Activated T-helper 17 cell treated with anti-CD3 and anti-CD28 coated beads, Interleukin-2, amount 50 U/mL, for 72 hours (primary cell): ENCODE measurements around the gene AP3B1. TPM values are rescaled to one million over a fixed set of nuclear protein-coding genes. Genes with fewer than 3 reads are reported as not detected.
"Not testable (repeated sequence)": the region's sequence is repeated elsewhere in the genome, so short reads cannot be mapped to it uniquely, and the experiment has no call there.

Experiments
- ATAC-seq: fragments of 150-1000 bp; cut with Tn5 transposase; replicated peaks from 2 replicates; pipeline ENCODE4 v1.10.0; 2021; ENCODE audit warnings: mild to moderate bottlenecking, moderate library complexity
- H3K27ac Mint-ChIP-seq: one replicate; pipeline ENCODE4 v1.8.0; 2022; ENCODE audit warnings: mixed read lengths
- H3K27me3 Mint-ChIP-seq: one replicate; pipeline ENCODE4 v1.8.0; 2022; ENCODE audit warnings: mixed read lengths
- H3K36me3 Mint-ChIP-seq: one replicate; pipeline ENCODE4 v1.8.0; 2022; ENCODE audit warnings: low read depth, mild to moderate bottlenecking, mixed read lengths
- H3K4me1 Mint-ChIP-seq: one replicate; pipeline ENCODE4 v1.8.0; 2022; ENCODE audit warnings: mixed read lengths
- H3K4me3 Mint-ChIP-seq: one replicate; pipeline ENCODE4 v1.8.0; 2022; ENCODE audit warnings: mild to moderate bottlenecking, mixed read lengths
- H3K9me3 Mint-ChIP-seq: one replicate; pipeline ENCODE4 v1.8.0; 2022; ENCODE audit warnings: mixed read lengths
- total RNA-seq, 2 donors: library from RNA; stranded (reverse); gene quantifications; one replicate each; pipeline ENCODE4 v1.2.3, GENCODE V29; 2022

The AP3B1 gene
- total RNA-seq, 2 donors from 2014 or later, result 46.1 to 48.3 TPM

- not testable (repeated sequence) for ATAC-seq, H3K9me3 Mint-ChIP-seq, H3K27ac Mint-ChIP-seq, H3K4me1 Mint-ChIP-seq, H3K27me3 Mint-ChIP-seq, H3K4me3 Mint-ChIP-seq
- peaks cover 20% of the 10 kb centered on the region for H3K36me3 Mint-ChIP-seq
These were observed 105.8 kb downstream of the AP3B1 start for GRCh38 chr5:78188681-78189080.

- Mint-ChIP-seq H3K36me3 (peaks cover 31% of the 10 kb centered on the region), H3K9me3 (no peaks in the 10 kb centered on the region), H3K27ac (no peak overlapping the region), H3K4me1 (peaks cover 6% of the 10 kb centered on the region), H3K4me3 (no peak overlapping the region), H3K27me3 (no peaks in the 10 kb centered on the region)
- no peak for ATAC-seq
These were observed 107.3 kb downstream of the AP3B1 start for GRCh38 chr5:78187172-78187571.

GRCh38 chr5:78182838-78183237, 111.7 kb downstream of the AP3B1 start:
- Mint-ChIP-seq H3K27me3 (no peaks in the 10 kb centered on the region), H3K4me3 (no peak overlapping the region), H3K27ac (no peak overlapping the region), H3K9me3 (no peaks in the 10 kb centered on the region), H3K36me3 (peaks cover 42% of the 10 kb centered on the region), H3K4me1 (peaks cover under 1% of the 10 kb centered on the region)
- ATAC-seq, result no peak

- H3K4me1 Mint-ChIP-seq, result peaks cover 3% of the 10 kb centered on the region
- no peak overlapping the region for H3K4me3 Mint-ChIP-seq
- H3K36me3 Mint-ChIP-seq, result peaks cover 80% of the 10 kb centered on the region
- no peak overlapping the region for H3K27ac Mint-ChIP-seq
- ATAC-seq, result no peak
- H3K9me3 Mint-ChIP-seq, result no peaks in the 10 kb centered on the region
- H3K27me3 Mint-ChIP-seq, result no peaks in the 10 kb centered on the region
These were observed 116.1 kb downstream of the AP3B1 start for GRCh38 chr5:78178356-78178755.

- H3K27me3 Mint-ChIP-seq, H3K9me3 Mint-ChIP-seq, H3K4me3 Mint-ChIP-seq, H3K27ac Mint-ChIP-seq, ATAC-seq, H3K4me1 Mint-ChIP-seq: not testable (repeated sequence)
- H3K36me3 Mint-ChIP-seq, result peaks cover 76% of the 10 kb centered on the region
These were observed 124.2 kb downstream of the AP3B1 start for GRCh38 chr5:78170335-78170734.

- no peak overlapping the region for H3K27ac Mint-ChIP-seq
- no peak overlapping the region for H3K4me3 Mint-ChIP-seq
- H3K36me3 Mint-ChIP-seq, result peaks cover 60% of the 10 kb centered on the region
- H3K27me3 Mint-ChIP-seq, result no peaks in the 10 kb centered on the region
- H3K4me1 Mint-ChIP-seq, result no peaks in the 10 kb centered on the region
- no peaks in the 10 kb centered on the region for H3K9me3 Mint-ChIP-seq
- no peak for ATAC-seq
These were observed 132.1 kb downstream of the AP3B1 start for GRCh38 chr5:78162253-78162862.

- no peaks in the 10 kb centered on the region for H3K4me1 Mint-ChIP-seq
- peaks cover 4% of the 10 kb centered on the region for H3K9me3 Mint-ChIP-seq
- H3K27me3 Mint-ChIP-seq, result no peaks in the 10 kb centered on the region
- H3K27ac Mint-ChIP-seq, result no peak overlapping the region
- H3K4me3 Mint-ChIP-seq, result no peak overlapping the region
- H3K36me3 Mint-ChIP-seq, result peaks cover 71% of the 10 kb centered on the region
- ATAC-seq, result no peak
These were observed 137.5 kb downstream of the AP3B1 start for GRCh38 chr5:78157001-78157400.

- ATAC-seq, result no peak
- H3K36me3 Mint-ChIP-seq, result peaks cover 78% of the 10 kb centered on the region
- H3K27ac Mint-ChIP-seq, result no peak overlapping the region
- H3K4me3 Mint-ChIP-seq, result no peak overlapping the region
- no peaks in the 10 kb centered on the region for H3K27me3 Mint-ChIP-seq
- H3K4me1 Mint-ChIP-seq, result peaks cover 3% of the 10 kb centered on the region
- peaks cover 4% of the 10 kb centered on the region for H3K9me3 Mint-ChIP-seq
These were observed 142.8 kb downstream of the AP3B1 start for GRCh38 chr5:78151594-78152271.

- Mint-ChIP-seq H3K27ac (no peak overlapping the region), H3K4me3 (no peak overlapping the region), H3K36me3 (peaks cover 76% of the 10 kb centered on the region), H3K4me1 (no peaks in the 10 kb centered on the region), H3K27me3 (no peaks in the 10 kb centered on the region), H3K9me3 (no peaks in the 10 kb centered on the region)
- ATAC-seq, result no peak
These were observed 157.2 kb downstream of the AP3B1 start for GRCh38 chr5:78137290-78137689.

- peaks cover 43% of the 10 kb centered on the region for H3K36me3 Mint-ChIP-seq
- no peaks in the 10 kb centered on the region for H3K27me3 Mint-ChIP-seq
These were observed 161.1 kb downstream of the AP3B1 start for GRCh38 chr5:78133423-78133822.

GRCh38 chr5:78132507-78132906, 162.0 kb downstream of the AP3B1 start:
- Mint-ChIP-seq H3K4me3 (no peak overlapping the region), H3K27ac (no peak overlapping the region), H3K27me3 (no peaks in the 10 kb centered on the region), H3K4me1 (no peaks in the 10 kb centered on the region), H3K36me3 (peaks cover 45% of the 10 kb centered on the region), H3K9me3 (no peaks in the 10 kb centered on the region)
- no peak for ATAC-seq

More at GRCh38 chr5:78133423-78133822, 161.1 kb downstream of the AP3B1 start:
- Mint-ChIP-seq H3K27ac (no peak overlapping the region), H3K4me1 (no peaks in the 10 kb centered on the region), H3K9me3 (no peaks in the 10 kb centered on the region), H3K4me3 (no peak overlapping the region)
- ATAC-seq, result no peak

- Mint-ChIP-seq H3K36me3 (peaks cover 41% of the 10 kb centered on the region), H3K27ac (no peak overlapping the region), H3K4me3 (no peak overlapping the region), H3K27me3 (no peaks in the 10 kb centered on the region), H3K4me1 (no peaks in the 10 kb centered on the region), H3K9me3 (no peaks in the 10 kb centered on the region)
- ATAC-seq, result no peak
These were observed 164.9 kb downstream of the AP3B1 start for GRCh38 chr5:78129597-78129996.

- ATAC-seq, result no peak
- Mint-ChIP-seq H3K4me3 (no peak overlapping the region), H3K27ac (no peak overlapping the region), H3K4me1 (no peaks in the 10 kb centered on the region), H3K27me3 (no peaks in the 10 kb centered on the region), H3K36me3 (peaks cover 40% of the 10 kb centered on the region), H3K9me3 (no peaks in the 10 kb centered on the region)
These were observed 166.6 kb downstream of the AP3B1 start for GRCh38 chr5:78127875-78128274.

- no peak overlapping the region for H3K27ac Mint-ChIP-seq
- H3K4me3 Mint-ChIP-seq, result no peak overlapping the region
- H3K9me3 Mint-ChIP-seq, result no peaks in the 10 kb centered on the region
- no peak for ATAC-seq
- peaks cover 41% of the 10 kb centered on the region for H3K36me3 Mint-ChIP-seq
- H3K27me3 Mint-ChIP-seq, result no peaks in the 10 kb centered on the region
- no peaks in the 10 kb centered on the region for H3K4me1 Mint-ChIP-seq
These were observed 168.0 kb downstream of the AP3B1 start for GRCh38 chr5:78126536-78126935.

GRCh38 chr5:78116167-78116566, 178.3 kb downstream of the AP3B1 start:
- H3K36me3 Mint-ChIP-seq, result peaks cover 73% of the 10 kb centered on the region
- no peak overlapping the region for H3K27ac Mint-ChIP-seq
- H3K4me3 Mint-ChIP-seq, result no peak overlapping the region
- peaks cover 5% of the 10 kb centered on the region for H3K4me1 Mint-ChIP-seq
- no peak for ATAC-seq
- H3K9me3 Mint-ChIP-seq, result no peaks in the 10 kb centered on the region
- no peaks in the 10 kb centered on the region for H3K27me3 Mint-ChIP-seq
